Upper lobe of left lung (tissue), 4 donors: ENCODE results near the gene S1PR3.

Experiments used
- CTCF ChIP-seq, 6 experiments: fragments of 450-650 bp in 4 of 6; fragments of 200-600 bp in 2 of 6; sonication (generic) in 2 of 6; IDR thresholded peaks; one replicate each; pipeline ENCODE4 v1.5.1; 2016 to 2019; ENCODE audit warnings: antibody characterized with exemption in 6 of 6
- POLR2AphosphoS5 ChIP-seq, 2 donors: sonication (generic); formaldehyde crosslinking; IDR thresholded peaks; one replicate each; pipeline ENCODE4 v1.5.1; 2017; ENCODE audit warnings: antibody characterized with exemption in 2 of 2

DNA sequence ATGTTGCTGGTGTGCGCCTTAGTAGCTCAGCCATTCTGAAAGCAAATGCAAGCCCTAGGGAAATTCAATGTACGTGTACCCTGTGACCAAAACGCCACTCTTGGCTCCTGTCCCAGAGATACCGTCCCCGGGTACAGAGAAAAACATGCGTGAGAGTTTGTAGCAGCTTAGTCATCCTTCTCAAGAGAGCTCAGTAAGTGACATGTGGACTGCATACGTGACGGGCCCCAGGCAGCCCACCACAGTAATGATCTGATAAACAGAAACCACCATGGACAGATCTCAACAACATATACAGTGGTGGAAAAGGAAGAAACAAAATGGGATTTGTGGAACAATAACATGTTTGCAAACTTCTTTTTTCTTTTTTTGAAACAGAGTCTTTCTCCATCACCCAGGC, 45.1 kb downstream of the S1PR3 start:
- TF ChIP-seq POLR2AphosphoS5 (IDR thresholded peaks at IDR 0.05) (no peak), CTCF (IDR thresholded peaks at IDR 0.05) (no peak)
